GM23338 (cell line): Measurements from ENCODE around the gene UQCRC1. TPM values are rescaled to one million over a fixed set of nuclear protein-coding genes. Genes with fewer than 3 reads are reported as not detected.

ENCODE experiments used
- ATAC-seq: fragments of 200-7000 bp; cut with Tn5 transposase; 3 replicates; pipeline ENCODE4 v1.9.1; 2020
- DNase-seq: peaks from one replicate; pipeline ENCODE4 v3.0.0-alpha.2; 2015; ENCODE audit warnings: low spot score
- H2AFZ ChIP-seq: fragments of 200-600 bp; sonication (generic); 2 replicates; pipeline ENCODE4 v1.8.0; 2016; ENCODE audit warnings: antibody characterized with exemption, mild to moderate bottlenecking, moderate library complexity
- H3F3A ChIP-seq: fragments of 200-600 bp; sonication (generic); replicated peaks from 2 replicates; pipeline ENCODE4 v1.8.0; 2017; ENCODE audit warnings: antibody characterized with exemption, mixed run types, low read depth
- H3K27ac ChIP-seq: fragments of 200-600 bp; sonication (generic); 2 replicates; pipeline ENCODE4 v1.6.1; 2016; ENCODE audit warnings: low read depth
- H3K27me3 ChIP-seq: fragments of 200-600 bp; sonication (generic); 2 replicates; pipeline ENCODE4 v1.8.0; 2016; ENCODE audit warnings: mild to moderate bottlenecking, mixed run types, moderate library complexity; ENCODE audit not compliant: insufficient read depth
- H3K36me3 ChIP-seq: fragments of 200-600 bp; sonication (generic); 2 replicates; pipeline ENCODE4 v1.8.0; 2016; ENCODE audit warnings: mild to moderate bottlenecking; ENCODE audit not compliant: insufficient read depth
- H3K4me1 ChIP-seq: fragments of 200-600 bp; sonication (generic); 2 replicates; pipeline ENCODE4 v1.8.0; 2016; ENCODE audit warnings: mild to moderate bottlenecking, moderate library complexity; ENCODE audit not compliant: insufficient read depth
- H3K4me2 ChIP-seq: fragments of 200-600 bp; sonication (generic); 2 replicates; pipeline ENCODE4 v1.7.1; 2017; ENCODE audit warnings: mixed run types
- H3K4me3 ChIP-seq: fragments of 200-600 bp; sonication (generic); 2 replicates; pipeline ENCODE4 v1.6.1; 2016; ENCODE audit warnings: mixed run types
- H3K79me2 ChIP-seq: fragments of 200-600 bp; sonication (generic); replicated peaks from 2 replicates; pipeline ENCODE4 v1.8.0; 2017; ENCODE audit warnings: mild to moderate bottlenecking; ENCODE audit not compliant: insufficient read depth
- H3K9me2 ChIP-seq: fragments of 200-600 bp; sonication (generic); 2 replicates; pipeline ENCODE4 v1.8.0; 2017; ENCODE audit not compliant: insufficient read depth
- H4K20me1 ChIP-seq: fragments of 200-600 bp; sonication (generic); replicated peaks from 2 replicates; pipeline ENCODE4 v1.8.0; 2017; ENCODE audit warnings: mild to moderate bottlenecking; ENCODE audit not compliant: insufficient read depth
- H3K27ac Mint-ChIP-seq: 2 replicates; pipeline ENCODE4 v1.8.0; 2020; ENCODE audit warnings: inconsistent platforms, mild to moderate bottlenecking, moderate library complexity, mixed read lengths
- H3K27me3 Mint-ChIP-seq: 3 replicates; pipeline ENCODE4 v1.8.0; 2022; ENCODE audit warnings: low read depth, mild to moderate bottlenecking, moderate library complexity, mixed read lengths, inconsistent platforms; ENCODE audit not compliant: insufficient read depth, poor library complexity
- H3K36me3 Mint-ChIP-seq: 3 replicates; pipeline ENCODE4 v1.8.0; 2021; ENCODE audit warnings: low read depth, mild to moderate bottlenecking, inconsistent platforms, moderate library complexity, mixed read lengths
- H3K4me1 Mint-ChIP-seq: 3 replicates; pipeline ENCODE4 v1.8.0; 2020; ENCODE audit warnings: mild to moderate bottlenecking, inconsistent platforms, mixed read lengths
- H3K4me3 Mint-ChIP-seq: 3 replicates; pipeline ENCODE4 v1.8.0; 2021; ENCODE audit warnings: moderate library complexity, mild to moderate bottlenecking, inconsistent platforms, mixed read lengths
- H3K9me3 Mint-ChIP-seq: 3 replicates; pipeline ENCODE4 v1.8.0; 2020; ENCODE audit warnings: moderate library complexity, mild to moderate bottlenecking, inconsistent platforms, mixed read lengths
- EZH2phosphoT487 ChIP-seq: fragments of 200-600 bp; sonication (generic); IDR thresholded peaks from one replicate; pipeline ENCODE4 v1.8.1; 2018; ENCODE audit warnings: antibody characterized with exemption; ENCODE audit not compliant: unreplicated experiment
- JUNB ChIP-seq: IDR thresholded peaks from one replicate; pipeline ENCODE4 v1.6.1; 2016; ENCODE audit warnings: antibody characterized with exemption; ENCODE audit not compliant: unreplicated experiment
- NANOG ChIP-seq: IDR thresholded peaks from 2 replicates; pipeline ENCODE4 v1.6.1; 2016; ENCODE audit warnings: antibody characterized with exemption, borderline replicate concordance
- POLR2AphosphoS5 ChIP-seq: IDR thresholded peaks from 2 replicates; pipeline ENCODE4 v1.6.1; 2016; ENCODE audit warnings: antibody characterized with exemption, low read depth
- STAT1 ChIP-seq: IDR thresholded peaks from one replicate; pipeline ENCODE4 v1.6.1; 2016; ENCODE audit warnings: antibody characterized with exemption; ENCODE audit not compliant: unreplicated experiment
- ZNF114 ChIP-seq: fragments of 250-450 bp; sonication (Bioruptor Pico); IDR thresholded peaks from 2 replicates; pipeline ENCODE4 v1.5.0; 2020; ENCODE audit warnings: mild to moderate bottlenecking, moderate library complexity
- ZNF331 ChIP-seq: fragments of 250-450 bp; sonication (Bioruptor Pico); IDR thresholded peaks from 2 replicates; pipeline ENCODE4 v1.5.0; 2020; ENCODE audit warnings: low read depth, mild to moderate bottlenecking, moderate library complexity
- polyA plus RNA-seq: library from polyadenylated mRNA; unstranded; fragments of >200 nt; fragmentation: Nextera tagmentation; extraction: Ambion mirVana; gene quantifications from 2 replicates; pipeline ENCODE4 v1.2.1, GENCODE V29; 2016
- total RNA-seq: library from RNA; depleted of rRNA; stranded (reverse); fragments of >200 nt; shearing (Covaris generic); gene quantifications from 2 replicates; pipeline ENCODE4 v1.2.3, GENCODE V29; 2014
- TF ChIP-seq, protein P1 (sequence below): fragments of 250-450 bp; sonication (Bioruptor Pico); IDR thresholded peaks from 2 replicates; pipeline ENCODE4 v1.5.0; 2020; ENCODE audit warnings: mild to moderate bottlenecking, moderate library complexity
- TF ChIP-seq, protein P2 (sequence below), 2 experiments: fragments of 200-600 bp in 1 of 2; sonication (generic) in 1 of 2; conservative IDR thresholded peaks; 2 replicates each; pipeline versions ENCODE4 v1.5.1 to v1.6.1; 2016 to 2017; ENCODE audit warnings: antibody characterized with exemption in 2 of 2, low read depth in 2 of 2, mild to moderate bottlenecking in 2 of 2, moderate library complexity in 1 of 2

Gene UQCRC1
- total and polyA plus RNA-seq, 2 experiments from 2014 or later, result 232 to 439 TPM

DNA sequence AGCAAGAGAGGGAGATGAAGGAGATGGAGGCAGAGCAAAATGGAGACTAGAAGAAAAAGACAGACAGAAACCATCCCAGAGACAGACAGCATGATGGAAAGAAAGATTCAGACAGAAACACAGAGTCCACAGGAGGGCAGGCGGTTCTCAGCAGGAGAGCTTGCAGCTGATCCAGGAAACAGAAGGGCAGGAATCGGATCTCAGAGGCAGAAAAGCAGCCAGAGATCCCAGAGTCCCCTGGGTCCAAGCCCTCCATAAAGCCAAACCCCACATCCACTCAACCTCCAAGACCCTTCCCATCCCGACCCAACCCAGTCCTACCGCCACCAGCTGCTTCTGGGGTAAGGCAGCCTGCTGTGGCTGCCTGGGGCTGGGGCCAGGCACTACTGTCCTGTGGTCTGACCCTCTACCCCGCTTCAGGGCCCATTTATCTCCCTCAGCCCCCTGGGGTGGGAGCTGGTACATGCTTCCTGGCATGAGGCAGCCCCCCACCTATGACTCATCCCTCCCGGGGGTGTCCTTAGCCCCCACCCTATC, 46.0 kb downstream of the UQCRC1 start, which contains the start of gene UCN2 (continued):
- TF ChIP-seq, protein P1, sequence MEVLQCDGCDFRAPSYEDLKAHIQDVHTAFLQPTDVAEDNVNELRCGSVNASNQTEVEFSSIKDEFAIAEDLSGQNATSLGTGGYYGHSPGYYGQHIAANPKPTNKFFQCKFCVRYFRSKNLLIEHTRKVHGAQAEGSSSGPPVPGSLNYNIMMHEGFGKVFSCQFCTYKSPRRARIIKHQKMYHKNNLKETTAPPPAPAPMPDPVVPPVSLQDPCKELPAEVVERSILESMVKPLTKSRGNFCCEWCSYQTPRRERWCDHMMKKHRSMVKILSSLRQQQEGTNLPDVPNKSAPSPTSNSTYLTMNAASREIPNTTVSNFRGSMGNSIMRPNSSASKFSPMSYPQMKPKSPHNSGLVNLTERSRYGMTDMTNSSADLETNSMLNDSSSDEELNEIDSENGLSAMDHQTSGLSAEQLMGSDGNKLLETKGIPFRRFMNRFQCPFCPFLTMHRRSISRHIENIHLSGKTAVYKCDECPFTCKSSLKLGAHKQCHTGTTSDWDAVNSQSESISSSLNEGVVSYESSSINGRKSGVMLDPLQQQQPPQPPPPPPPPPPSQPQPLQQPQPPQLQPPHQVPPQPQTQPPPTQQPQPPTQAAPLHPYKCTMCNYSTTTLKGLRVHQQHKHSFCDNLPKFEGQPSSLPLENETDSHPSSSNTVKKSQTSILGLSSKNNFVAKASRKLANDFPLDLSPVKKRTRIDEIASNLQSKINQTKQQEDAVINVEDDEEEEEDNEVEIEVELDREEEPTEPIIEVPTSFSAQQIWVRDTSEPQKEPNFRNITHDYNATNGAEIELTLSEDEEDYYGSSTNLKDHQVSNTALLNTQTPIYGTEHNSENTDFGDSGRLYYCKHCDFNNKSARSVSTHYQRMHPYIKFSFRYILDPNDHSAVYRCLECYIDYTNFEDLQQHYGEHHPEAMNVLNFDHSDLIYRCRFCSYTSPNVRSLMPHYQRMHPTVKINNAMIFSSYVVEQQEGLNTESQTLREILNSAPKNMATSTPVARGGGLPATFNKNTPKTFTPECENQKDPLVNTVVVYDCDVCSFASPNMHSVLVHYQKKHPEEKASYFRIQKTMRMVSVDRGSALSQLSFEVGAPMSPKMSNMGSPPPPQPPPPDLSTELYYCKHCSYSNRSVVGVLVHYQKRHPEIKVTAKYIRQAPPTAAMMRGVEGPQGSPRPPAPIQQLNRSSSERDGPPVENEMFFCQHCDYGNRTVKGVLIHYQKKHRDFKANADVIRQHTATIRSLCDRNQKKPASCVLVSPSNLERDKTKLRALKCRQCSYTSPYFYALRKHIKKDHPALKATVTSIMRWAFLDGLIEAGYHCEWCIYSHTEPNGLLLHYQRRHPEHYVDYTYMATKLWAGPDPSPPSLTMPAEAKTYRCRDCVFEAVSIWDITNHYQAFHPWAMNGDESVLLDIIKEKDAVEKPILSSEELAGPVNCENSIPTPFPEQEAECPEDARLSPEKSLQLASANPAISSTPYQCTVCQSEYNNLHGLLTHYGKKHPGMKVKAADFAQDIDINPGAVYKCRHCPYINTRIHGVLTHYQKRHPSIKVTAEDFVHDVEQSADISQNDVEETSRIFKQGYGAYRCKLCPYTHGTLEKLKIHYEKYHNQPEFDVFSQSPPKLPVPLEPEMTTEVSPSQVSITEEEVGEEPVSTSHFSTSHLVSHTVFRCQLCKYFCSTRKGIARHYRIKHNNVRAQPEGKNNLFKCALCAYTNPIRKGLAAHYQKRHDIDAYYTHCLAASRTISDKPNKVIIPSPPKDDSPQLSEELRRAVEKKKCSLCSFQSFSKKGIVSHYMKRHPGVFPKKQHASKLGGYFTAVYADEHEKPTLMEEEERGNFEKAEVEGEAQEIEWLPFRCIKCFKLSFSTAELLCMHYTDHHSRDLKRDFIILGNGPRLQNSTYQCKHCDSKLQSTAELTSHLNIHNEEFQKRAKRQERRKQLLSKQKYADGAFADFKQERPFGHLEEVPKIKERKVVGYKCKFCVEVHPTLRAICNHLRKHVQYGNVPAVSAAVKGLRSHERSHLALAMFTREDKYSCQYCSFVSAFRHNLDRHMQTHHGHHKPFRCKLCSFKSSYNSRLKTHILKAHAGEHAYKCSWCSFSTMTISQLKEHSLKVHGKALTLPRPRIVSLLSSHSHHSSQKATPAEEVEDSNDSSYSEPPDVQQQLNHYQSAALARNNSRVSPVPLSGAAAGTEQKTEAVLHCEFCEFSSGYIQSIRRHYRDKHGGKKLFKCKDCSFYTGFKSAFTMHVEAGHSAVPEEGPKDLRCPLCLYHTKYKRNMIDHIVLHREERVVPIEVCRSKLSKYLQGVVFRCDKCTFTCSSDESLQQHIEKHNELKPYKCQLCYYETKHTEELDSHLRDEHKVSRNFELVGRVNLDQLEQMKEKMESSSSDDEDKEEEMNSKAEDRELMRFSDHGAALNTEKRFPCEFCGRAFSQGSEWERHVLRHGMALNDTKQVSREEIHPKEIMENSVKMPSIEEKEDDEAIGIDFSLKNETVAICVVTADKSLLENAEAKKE (CRISPR knock-in tag), result no peak
- TF ChIP-seq NANOG (no peak), ZNF114 (CRISPR knock-in tag) (no peak)

DNA sequence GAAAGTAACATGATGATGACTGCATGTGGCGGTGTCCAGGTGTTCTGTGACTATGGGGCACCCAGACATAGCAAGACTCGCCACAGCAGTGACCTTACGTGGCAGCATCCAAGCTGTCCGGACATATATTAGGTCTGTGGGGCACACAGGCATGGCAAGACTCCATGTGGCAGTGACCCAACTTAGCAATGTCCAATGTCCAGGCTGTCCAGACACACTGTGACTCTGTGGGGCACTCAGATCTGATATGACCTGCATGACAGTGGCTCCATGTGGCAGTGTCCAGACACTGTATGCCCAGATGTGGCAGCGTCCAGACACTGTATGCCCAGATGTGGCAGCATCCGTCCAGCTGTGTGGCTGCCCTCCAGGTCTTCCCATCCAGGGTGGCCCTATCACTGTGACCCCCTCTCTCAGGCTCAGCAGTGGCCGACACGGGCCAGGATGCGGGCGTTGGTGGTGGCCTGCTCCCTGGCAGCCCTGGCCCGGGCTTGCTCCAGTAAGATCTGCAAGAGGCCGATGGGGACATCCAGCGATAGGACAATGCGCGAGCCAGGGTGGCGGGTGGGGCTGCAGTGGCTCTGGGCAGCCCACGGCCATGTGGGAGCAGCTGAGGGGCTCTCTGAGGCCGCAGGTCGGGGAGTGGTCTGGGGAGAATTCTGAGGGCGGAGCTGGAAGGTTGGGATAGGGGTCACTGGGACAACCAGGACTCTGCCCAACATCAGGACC, 46.9 kb downstream of the UQCRC1 start:
- peaks cover 39% of the 10 kb centered on the region for H3K4me1 Mint-ChIP-seq
- no peaks in the 10 kb centered on the region for H3K36me3 ChIP-seq
- H3K9me2 ChIP-seq, result no peaks in the 10 kb centered on the region
- H3K9me3 Mint-ChIP-seq, result no peaks in the 10 kb centered on the region; the same call in 1 of the 3 replicates
- H4K20me1 ChIP-seq, result no peaks in the 10 kb centered on the region
- no peaks in the 10 kb centered on the region; the same call in 2 of the 3 replicates for H3K36me3 Mint-ChIP-seq
- no peak for ATAC-seq
- H3F3A ChIP-seq, result 0 out of 2 replicates have a peak, but pooled peaks cover 3% of the 10 kb centered on the region
- H2AFZ ChIP-seq, result no peak overlapping the region
- no peak overlapping the region for H3K27ac ChIP-seq
- H3K4me3 Mint-ChIP-seq, result no peak overlapping the region
- DNase-seq, result no peak
- no peaks in the 10 kb centered on the region for H3K27me3 ChIP-seq
- peaks cover 19% of the 10 kb centered on the region for H3K27me3 Mint-ChIP-seq
- H3K4me3 ChIP-seq, result no peak overlapping the region
- no peak overlapping the region for H3K27ac Mint-ChIP-seq
- H3K79me2 ChIP-seq, result no peaks in the 10 kb centered on the region
- H3K4me1 ChIP-seq, result peaks cover 19% of the 10 kb centered on the region; the same call in 1 of the 2 replicates
- H3K4me2 ChIP-seq, result no peak overlapping the region
- TF ChIP-seq ZNF114 (CRISPR knock-in tag) (no peak), ZNF331 (CRISPR knock-in tag) (no peak), POLR2AphosphoS5 (no peak), STAT1 (no peak), EZH2phosphoT487 (no peak), JUNB (no peak)
- TF ChIP-seq, protein P2, sequence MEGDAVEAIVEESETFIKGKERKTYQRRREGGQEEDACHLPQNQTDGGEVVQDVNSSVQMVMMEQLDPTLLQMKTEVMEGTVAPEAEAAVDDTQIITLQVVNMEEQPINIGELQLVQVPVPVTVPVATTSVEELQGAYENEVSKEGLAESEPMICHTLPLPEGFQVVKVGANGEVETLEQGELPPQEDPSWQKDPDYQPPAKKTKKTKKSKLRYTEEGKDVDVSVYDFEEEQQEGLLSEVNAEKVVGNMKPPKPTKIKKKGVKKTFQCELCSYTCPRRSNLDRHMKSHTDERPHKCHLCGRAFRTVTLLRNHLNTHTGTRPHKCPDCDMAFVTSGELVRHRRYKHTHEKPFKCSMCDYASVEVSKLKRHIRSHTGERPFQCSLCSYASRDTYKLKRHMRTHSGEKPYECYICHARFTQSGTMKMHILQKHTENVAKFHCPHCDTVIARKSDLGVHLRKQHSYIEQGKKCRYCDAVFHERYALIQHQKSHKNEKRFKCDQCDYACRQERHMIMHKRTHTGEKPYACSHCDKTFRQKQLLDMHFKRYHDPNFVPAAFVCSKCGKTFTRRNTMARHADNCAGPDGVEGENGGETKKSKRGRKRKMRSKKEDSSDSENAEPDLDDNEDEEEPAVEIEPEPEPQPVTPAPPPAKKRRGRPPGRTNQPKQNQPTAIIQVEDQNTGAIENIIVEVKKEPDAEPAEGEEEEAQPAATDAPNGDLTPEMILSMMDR (conservative IDR thresholded peaks at IDR 0.05; ENCODE audit: low read depth in 2 of 2), result no peak
